IPS-11a (cell line): ENCODE measurements around the gene RALGAPA2.
"Not testable (repeated sequence)": the region's sequence is repeated elsewhere in the genome, so short reads cannot be mapped to it uniquely, and the experiment has no call there.

ENCODE experiments used
- H3K4me3 ChIP-seq: one replicate; pipeline ENCODE4 v1.5.1; 2013; ENCODE audit warnings: low read depth, low read length, control low read depth

Gene RALGAPA2

DNA sequence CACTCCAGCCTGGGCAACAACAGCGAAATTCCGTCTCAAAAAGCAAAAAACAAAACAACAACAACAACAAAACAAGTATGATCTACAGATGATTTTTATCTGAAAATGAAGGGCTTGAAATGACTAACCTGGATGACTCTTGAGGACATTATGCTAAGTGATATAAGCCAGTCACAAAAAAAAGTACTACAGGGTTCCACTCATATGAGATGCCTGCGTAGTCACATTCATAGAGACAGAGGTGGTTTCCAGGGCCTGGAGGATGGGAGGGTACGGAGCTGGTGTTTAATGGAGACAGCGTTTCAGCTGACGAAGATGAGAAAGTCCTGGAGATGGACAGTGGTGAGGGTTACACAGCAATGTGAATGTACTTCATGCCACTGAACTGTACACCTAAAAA lies 352.8 kb downstream of the RALGAPA2 start:
- H3K4me3 ChIP-seq = no peak overlapping the region

DNA sequence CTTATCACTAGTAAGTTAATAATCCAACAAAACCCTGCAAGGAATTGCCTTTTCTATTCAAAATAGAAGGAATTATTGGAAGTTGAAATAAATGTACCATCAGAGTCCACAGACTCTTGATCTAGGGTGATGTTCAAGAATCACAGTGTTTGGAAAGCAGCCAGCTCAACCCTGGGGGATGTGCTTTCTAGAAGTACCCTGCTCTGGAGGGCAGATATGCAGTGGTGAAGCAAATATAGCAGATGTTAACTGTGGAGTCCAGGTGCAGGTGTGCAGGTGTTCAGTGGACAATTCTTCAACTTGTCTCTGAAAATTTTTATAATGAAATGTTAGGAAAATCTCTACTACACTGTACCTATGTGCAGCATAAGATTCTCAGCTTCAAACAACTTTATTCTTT lies 353.6 kb downstream of the RALGAPA2 start:
- H3K4me3 ChIP-seq = no peak overlapping the region

DNA sequence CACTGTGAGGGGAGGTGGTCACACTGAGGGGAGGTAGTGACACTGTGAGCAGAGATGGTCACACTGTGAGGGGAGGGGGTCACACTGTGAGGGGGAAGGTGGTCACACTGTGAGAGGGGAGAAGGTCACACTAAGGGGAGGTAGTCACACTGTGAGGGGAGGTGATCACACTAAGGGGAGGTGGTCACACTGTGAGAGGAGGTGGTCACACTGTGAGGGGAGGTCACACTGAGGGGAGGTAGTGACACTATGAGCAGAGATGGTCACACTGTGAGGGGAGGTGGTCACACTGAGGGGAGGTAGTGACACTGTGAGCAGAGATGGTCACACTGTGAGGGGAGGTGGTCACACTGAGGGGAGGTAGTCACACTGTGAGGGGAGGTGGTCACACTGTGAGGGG lies 356.9 kb downstream of the RALGAPA2 start:
- not testable (repeated sequence) for H3K4me3 ChIP-seq

DNA sequence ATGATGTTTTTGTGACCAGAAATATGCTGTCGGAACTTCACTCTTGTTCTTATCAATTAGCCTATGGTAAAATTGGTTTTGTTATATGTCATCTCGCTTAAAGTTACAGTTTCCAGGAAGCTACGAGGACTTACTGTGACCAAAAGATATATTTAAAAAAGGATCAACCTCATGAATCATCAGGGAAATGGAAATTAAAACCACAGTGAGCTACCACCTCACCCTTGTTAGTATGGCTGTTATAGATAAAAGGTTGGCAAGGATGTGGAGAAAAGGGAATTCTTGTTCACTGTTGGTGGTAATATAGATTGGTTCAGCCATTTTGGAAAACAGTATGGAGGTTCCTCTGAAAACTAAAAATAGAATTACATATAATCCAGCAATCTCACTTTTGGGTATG lies 358.9 kb downstream of the RALGAPA2 start:
- no peak overlapping the region for H3K4me3 ChIP-seq

DNA sequence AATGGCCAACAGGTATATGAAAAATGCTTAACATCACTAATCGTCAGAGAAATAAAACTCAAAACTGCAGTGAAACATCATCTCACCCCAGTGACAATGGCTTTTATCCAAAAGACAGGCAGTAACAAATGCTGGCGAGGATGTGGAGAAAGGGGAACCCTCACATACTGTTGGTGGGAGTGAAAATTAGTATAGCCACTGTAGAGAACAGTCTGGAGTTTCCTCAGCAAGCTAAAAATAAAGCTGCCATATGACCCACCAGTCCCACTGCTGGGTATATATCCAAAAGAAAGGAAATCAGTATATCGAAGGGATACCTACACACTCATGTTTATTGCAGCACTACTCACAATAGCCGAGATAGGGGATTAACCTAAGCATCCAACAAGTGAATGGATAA lies 368.0 kb downstream of the RALGAPA2 start:
- no peak overlapping the region for H3K4me3 ChIP-seq

DNA sequence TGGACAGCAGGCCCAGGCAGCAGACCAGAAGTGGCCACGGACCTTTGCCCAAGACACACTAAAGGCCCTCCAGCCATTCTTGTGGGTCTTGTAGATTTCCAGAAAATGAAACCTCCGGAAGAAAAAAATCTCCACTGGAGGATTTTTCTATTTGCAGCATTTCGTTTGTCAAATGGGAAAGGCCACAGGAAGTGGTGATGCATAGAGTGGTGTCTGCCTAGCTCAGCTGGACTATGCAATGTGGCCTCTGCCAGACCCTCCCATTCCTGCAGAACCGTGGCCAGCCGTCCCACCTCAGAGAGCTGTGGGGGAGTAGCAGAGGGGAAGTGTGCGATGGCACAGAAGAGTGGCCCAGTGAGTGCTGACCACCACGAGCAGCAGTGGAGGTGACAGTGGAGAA lies 368.5 kb downstream of the RALGAPA2 start:
- H3K4me3 ChIP-seq = no peak overlapping the region
